ENCODE data around the gene ZIC5. TPM values are rescaled to one million over a fixed set of nuclear protein-coding genes. Genes with fewer than 3 reads are reported as not detected.
"Not testable (repeated sequence)": the region's sequence is repeated elsewhere in the genome, so short reads cannot be mapped to it uniquely, and the experiment has no call there.

ZIC5 gene
- total RNA-seq, 1 donor from 2014 or later = not detected

DNA sequence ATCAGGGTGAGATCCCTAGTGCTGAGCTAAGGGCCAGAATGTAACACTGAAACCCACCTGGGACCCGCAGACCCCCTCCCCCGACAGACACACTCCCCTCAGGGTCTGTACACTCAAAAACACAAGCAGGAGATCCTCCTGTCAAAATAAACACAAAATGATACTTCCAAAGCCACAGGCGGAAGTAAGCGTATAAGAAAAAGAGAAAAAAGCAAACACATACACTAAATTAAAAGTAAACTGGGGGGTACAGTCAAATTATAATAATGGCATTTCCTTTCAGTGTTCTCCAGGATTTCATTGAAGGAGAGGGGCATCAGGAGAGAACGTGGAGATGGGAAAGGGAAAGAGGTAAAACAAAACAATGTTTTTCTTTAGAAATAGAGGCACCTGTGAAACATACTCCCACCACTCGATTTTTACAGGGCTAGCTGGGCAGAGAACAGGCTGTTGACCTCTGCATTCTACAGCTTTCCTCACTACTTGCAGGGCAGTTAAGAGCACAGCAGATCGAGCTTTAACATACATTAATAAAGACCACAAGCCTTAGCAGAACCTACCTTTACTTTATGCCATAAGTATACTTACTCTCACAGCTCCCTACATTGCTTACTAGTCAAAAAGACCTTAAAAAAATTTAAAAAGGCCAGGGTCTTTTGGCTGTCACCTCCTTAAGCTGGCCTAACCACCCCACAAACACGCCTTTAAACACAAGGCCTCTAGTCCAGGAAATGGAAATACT lies 5.3 kb downstream of the ZIC5 start:
- ATAC-seq (ENCODE audit: poor library complexity) (no peak), DNase-seq (no peak)
- intact Hi-C loops (cut with DNase I) = no loop called here

DNA sequence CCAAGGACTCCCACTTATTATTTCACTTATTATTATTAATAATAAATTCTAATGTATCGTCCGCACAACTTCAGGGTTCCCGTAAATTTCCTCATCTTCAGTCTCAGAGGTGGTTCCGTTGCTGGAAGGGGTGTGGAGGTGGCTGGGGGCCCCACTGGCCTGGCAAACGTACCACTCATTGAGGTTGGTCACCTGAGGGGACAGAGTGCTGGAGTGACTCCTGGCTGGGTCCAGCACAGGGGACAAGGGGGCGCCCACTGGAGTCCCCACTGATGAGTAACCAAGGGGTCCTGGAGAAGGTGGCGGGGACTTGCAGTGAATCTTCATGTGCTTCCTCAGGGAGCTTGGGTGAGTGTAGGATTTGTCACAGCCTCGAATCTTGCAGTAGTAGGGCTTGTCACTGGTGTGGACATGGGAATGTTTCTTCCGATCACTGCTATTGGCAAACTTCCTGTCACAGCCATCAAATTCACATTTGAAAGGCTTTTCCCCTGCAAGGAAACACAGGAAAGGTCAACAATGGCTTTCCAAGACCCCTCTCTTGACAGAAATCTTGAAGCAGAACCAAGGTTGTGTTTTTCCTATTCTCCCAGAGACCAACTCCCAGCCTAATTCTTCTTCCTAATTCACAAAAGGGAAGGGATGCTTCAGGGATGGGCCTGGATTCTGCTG lies 6.1 kb downstream of the ZIC5 start:
- ATAC-seq (ENCODE audit: poor library complexity) = no peak
- intact Hi-C loops (cut with DNase I) = no loop called here
- no peak for DNase-seq

DNA sequence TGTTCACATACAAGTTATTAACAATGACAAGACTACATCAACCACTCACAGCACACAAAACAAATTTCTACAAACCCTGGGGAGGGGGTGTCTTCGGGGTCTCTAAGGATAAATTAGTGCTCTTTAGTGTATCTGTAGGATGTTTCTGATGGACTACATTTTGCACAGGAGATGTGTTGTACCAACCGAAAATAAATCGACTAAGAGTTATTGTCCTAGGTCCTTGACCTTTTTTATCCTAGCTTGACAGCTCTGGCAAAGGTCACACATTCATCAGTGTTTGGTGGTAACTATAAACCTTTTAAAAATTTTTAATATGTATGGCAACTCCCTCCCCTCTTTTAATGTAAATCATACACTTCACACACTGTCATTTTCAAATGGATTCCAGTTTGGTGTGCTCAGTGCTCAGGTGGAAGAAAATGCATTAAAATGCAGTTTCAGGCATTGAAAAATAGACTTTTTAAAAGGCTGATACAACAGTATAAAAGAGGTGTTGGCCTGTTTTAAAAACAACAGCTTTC lies 7.7 kb downstream of the ZIC5 start:
- intact Hi-C loops (cut with DNase I) = no loop called here
- ATAC-seq (ENCODE audit: poor library complexity) (no peak), DNase-seq (no peak)

DNA sequence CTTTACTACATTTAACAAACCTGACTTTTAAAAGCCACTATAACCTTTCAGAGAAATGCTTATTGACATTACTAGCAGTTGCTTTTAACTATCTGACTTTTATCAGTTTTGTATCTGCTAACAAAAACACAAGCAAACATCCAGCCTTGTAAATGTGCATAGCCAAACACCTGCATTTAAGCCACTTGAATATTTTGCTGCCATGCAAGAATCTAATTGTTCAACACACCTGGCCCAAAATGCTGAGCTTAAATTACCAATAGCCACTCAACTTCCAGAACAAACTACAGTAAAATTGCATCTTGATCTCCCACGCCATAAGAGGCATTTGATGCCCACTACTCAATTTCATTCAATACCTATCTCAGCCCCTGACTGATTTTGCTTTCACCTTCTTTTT lies 9.3 kb downstream of the ZIC5 start:
- intact Hi-C loops (cut with DNase I) = no loop called here
- DNase-seq = no peak
- ATAC-seq (ENCODE audit: poor library complexity) = no peak

DNA sequence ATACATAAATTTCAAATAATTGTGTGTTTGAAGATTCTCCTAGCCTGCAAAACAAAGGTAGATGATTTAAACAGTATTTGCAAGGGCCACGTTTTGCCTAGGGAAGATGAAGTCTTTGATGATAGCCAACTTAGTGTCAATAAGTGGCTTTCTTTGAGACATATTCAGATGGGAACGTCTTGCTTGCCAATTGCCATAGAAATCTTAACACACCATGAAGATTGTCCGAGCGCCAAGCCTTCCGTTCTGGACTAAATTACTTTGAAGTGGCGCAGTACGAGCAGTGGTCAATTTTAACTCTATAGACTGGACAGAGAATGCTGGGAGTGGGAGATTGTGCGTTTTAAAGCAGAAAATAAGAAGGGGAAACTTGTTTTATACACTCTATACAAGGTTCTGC lies 9.9 kb downstream of the ZIC5 start:
- ATAC-seq (ENCODE audit: poor library complexity) (no peak), DNase-seq (no peak)
- intact Hi-C loops (cut with DNase I) = no loop called here

DNA sequence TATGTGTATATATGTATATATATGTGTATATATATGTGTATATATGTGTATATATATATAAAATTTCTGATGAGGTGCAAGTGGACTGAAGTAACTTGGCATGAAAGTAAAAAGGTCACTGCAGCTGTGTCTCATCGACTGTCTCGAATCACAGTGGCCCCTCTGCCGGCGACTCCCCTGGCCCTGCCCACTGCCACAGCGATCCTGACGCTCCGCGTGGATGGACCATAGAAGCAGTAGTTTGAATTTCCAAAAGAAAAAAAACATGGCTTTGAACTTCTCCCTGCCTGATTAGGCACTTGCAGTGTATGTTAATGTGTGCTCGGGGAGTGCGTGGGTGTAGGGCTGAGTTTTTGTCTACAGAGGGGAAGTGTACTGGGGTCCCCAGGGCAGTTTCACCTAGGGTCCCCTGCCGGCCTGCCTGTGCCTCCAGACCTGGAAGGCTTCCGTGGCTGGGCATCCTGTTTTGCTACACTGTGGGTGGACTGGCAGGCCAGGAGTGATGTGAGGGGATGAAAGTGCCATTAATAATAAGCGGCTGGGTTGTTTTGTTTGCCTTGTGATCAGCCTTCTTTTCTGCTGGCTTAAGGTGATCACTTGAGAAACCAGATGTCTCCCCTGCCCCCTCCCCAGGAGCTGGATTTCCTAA lies 10.8 kb downstream of the ZIC5 start:
- ATAC-seq (ENCODE audit: poor library complexity) (no peak), DNase-seq (no peak)
- intact Hi-C loops (cut with DNase I) = no loop called here

DNA sequence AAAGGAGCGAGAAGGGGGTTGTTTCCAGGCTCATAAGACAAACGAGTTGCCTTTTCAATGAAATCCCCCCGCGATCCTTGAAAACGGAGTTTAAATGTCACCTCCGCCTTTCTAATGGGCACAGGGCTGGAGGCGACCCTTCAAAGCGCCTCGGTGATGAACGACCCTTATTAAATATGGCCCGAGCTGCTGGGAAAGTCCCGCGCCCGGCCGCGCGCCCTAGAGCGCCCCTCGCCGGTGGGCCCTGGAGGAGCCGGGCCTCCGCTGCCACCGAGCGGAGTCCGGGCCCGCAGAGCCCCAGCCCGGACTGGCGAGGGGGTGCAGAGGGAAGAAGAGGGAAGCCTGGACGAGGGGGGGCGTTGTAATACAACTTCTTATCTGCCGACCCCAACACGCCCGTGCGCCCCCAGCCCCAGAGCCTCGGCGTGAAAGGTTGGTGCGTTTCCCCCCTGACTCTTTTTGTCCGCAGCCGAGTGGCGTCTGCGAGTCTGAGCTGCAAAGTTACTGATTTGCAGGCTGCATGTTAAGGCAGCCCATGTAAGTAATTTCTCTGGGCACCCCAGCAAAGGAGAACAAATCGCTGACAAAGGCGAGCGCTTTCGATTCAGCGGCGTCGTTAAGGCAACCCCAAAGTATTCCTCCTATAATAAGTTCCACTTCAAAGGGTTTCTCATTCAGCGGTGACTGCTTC lies 11.9 kb downstream of the ZIC5 start:
- DNase-seq (no peak), ATAC-seq (ENCODE audit: poor library complexity) (no peak)
- intact Hi-C loops (cut with DNase I) = no loop called here

DNA sequence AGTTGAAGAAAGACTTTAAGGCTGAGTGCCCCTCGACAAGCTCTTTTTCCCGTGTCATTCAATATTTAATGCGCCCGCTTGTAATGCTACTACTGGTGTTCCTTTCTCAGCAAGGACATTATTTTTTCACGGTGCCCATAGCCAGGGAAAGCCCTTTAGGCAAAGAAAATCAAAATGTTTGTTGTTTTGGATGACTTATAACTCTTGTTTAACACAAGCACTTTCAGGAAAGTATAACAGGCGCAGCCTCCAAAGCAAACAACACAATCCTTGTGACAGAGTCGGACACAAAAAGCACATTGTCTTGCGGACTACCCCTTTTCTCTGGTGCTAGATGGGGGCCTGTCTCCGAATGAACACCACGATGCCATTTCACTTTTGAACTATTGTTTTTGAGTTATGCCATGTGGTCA lies 12.4 kb downstream of the ZIC5 start:
- intact Hi-C loops (cut with DNase I) = no loop called here
- no peak for DNase-seq
- no peak for ATAC-seq (ENCODE audit: poor library complexity)

DNA sequence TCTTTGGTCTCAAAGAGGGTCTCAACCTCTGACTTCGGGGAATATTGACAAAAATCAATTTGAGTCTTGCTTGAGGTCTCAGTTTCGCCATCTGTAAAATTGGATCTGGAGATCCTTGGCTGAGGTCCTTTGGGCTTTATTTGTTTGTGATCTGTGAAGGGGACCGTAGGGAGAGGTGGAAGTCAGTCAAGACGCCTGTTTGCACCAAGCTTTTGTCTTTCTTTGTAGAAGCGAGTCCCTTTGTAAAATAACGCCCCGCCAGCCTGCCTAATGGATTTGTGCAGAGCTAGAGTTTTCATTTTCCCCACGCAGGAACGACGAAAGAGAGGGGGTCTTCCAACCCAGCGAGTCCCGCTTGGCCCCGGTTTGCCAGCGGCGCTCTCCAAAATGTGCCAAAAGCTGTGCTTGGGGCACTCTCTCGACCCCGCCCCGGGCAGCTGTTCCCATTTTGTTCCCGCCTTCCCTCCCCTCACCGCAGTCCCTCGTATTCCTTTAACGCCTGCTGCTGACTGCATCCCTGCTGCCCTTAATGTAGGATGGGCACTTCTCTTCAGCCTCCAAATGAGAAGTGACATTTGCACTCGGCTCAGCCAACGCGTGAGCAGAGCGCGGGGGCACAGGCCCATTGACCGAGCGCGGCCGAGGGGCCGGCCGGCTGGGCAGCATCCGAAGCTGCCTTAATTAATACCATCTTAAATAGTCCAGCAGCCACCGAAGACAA lies 13.0 kb downstream of the ZIC5 start:
- intact Hi-C loops (cut with DNase I) = no loop called here
- no peak for ATAC-seq (ENCODE audit: poor library complexity)
- no peak for DNase-seq

DNA sequence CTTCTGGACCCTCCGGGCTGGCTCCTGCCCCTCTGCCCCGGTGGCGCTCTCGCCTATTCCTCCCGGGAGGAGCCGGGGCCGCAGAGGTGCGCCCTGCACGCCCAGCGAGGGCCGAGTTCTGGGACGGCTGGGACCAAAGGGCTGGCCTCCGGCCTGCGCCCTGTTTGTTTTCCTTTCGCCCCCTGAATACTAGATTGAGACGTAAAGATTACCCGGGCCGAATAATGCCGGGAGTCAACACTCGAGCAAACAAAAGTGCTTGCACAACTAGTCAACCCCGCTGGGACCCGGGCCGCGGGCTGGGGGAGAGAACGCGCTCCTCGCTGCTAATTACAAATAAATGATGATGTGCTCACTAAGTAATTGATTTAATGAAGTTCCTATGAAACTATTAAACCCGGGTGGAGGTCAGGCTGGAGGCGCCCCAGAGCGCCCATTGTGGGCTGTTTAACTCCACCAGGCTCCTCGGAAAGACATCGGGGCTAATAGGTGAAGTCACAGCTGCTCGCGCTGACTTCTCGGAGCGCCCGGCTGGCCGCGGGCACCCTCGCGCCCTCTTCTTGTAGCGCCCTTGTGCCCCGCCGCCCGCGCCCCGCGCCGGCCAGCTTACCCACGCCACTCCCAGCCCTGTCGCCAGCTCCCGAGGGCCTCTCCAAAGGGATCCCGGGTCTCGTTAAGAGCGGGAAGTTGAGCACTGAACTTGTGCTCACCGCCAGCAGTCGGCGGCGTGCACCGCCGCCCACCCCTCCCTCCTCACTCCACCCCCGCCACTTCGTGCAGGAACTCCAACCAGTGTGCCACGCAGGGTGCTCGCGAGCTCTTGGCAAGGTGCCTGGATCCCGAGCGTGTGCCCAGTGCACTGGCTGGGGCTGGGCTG lies 14.9 kb downstream of the ZIC5 start:
- ATAC-seq (ENCODE audit: poor library complexity) = no peak
- intact Hi-C loops (cut with DNase I) = no loop called here
- no peak for DNase-seq

DNA sequence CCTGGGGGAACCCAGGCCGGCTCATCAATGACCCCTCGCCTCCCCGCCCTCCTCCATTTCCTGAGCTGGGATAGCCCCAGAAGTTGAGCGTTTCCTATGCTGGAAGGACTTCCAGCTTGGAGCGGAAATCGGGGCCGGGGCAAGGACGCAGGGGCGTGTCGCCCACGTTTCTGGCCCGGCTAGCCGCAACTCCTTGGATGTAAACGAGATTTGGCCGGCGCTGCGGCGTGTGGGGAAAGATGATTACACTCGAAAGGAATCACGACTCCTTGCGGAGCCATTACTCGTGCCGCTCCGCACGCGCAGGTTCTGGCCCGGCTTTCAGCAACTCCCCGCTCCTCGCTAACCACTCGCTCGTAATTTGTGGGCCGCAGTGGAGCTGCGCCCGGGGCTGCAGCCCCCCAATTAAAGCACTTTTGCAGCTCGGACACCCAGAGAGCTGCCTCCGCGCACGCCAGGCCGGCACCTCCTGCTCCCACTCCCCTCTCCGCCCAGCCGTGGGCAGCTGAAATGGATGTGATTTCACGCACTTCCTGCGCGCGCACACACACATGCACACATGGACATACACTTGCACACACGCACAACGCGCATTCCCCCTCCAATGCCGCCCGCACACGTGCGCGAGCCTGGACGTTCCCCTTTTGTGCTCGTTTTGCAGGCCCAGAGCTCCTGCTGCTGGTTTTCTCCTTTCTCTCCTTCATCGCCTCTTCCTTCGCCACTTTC lies 15.7 kb downstream of the ZIC5 start:
- DNase-seq (no peak), ATAC-seq (ENCODE audit: poor library complexity) (peak; percentile 31)
- intact Hi-C loops (cut with DNase I) = no loop called here

DNA sequence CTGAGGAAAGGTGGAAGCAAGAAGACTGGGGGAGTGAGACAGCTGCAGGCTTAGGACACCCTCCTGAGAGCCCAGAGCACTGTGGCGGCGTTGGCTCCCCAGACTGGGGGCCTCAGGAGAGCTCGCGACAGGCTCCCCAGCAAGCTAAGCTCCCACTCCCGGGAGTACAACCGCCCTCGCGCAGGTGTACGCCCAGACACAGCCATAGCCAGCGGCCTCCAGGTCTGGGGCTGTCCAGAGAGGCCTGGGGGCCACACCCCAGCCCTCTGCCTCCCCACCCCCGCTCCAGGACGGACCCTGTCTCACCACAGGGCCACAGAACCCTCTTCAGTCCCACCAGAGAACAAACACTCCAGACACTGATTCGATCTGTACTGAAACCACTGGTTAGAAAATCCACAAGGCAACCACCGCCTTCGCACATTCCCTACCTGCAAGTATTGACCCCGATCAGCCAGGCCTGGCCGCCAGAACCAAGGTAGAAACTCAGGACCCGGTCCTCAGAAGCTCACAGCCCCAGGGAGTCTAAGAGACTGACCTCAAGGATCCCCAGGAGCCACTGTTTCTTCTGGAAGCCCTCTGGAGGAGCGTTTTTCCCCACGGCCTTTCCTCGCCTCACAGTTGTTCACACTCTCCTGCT lies 16.3 kb downstream of the ZIC5 start:
- DNase-seq (no peak), ATAC-seq (ENCODE audit: poor library complexity) (no peak)
- intact Hi-C loops (cut with DNase I) = no loop called here

DNA sequence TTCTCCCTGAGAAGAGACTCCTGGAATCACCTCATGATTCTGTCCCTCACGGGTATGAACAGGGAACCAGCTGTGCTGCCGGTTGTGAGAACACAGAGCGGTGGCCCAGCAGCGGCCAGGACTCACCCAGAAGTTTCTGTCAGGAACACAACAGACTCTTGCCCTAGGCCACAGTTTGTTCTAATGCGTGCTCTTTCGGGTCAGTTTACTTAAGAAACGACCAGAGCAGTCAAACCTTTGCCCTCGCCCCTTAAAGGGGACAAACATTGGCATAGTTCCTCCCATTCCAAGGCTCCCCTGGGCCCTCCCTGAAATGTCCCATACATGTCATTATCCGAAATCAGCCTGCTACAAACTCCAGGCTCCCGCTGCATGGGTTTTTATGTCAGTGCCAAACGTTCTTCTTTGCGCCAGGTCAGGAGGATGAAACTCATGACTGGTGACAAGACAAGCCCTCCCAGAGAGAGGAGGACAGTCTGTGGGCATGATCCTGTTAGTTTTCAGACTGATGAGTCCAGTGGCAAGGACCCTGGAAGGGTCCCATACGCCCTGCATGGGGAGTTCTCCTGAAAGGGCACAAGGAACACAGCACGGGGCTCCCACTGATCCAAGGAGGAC lies 18.3 kb downstream of the ZIC5 start:
- DNase-seq = no peak
- intact Hi-C loops (cut with DNase I) = no loop called here
- ATAC-seq (ENCODE audit: poor library complexity) = no peak

DNA sequence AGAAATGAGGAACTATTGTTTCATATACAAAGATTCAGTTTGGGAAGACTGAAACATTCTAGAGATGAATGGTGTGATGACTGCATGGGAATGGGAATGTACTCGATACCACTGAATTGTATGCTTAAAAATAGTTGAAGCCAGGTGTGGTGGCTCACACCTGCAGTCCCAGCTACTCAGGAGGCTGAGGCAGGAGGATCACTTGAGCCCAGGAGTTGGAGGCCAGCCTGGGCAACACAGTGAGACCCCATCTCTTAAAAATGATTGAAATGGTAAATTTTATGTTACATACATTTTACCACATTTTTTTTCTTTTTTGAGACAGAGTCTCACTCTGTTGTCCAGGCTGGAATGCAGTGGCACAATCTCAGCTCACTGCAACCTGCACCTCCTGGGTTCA lies 19.9 kb downstream of the ZIC5 start:
- intact Hi-C loops (cut with DNase I); DNase-seq; ATAC-seq (ENCODE audit: poor library complexity): not testable (repeated sequence)

DNA sequence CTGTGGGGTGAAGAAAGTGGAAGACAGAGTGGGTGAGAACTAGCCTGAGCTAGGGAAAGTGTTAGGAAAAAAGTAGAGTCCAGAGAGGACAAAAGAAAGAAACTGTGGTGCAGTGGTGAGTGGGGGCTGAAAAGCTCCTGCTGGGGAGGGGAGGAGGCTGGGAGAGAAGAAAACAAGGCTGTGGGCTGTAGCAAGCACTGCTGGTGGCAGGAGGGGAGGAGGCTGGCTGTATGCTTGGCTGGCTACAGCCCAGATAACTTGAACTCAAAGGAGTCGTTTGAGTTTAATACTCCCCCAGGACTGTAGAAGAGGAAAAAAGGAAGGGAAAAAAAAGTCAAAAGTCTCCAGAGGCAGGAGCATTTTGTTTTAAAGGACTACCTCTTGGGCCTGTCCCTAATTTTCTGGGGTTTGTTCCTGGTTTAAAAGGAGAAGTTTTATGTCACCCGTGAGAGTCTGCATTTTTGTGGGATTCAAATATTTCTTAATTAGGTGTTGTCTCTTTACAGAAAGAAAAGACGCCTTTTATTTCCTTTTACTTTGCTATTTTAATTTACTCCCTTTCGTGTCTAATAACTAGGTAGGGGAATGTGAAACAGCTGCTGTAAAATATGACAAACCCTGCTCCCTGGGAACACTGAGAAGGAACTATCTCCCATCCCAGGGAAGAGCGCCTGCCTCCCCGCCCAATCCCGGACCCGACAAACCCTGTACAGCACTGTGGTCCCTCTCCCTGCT lies 21.7 kb downstream of the ZIC5 start:
- no peak for DNase-seq
- intact Hi-C loops (cut with DNase I) = no loop called here
- no peak for ATAC-seq (ENCODE audit: poor library complexity)
